K562 (cell line): ENCODE results near the gene DIRAS3. TPM values are rescaled to one million over a fixed set of nuclear protein-coding genes. Genes with fewer than 3 reads are reported as not detected.

Experiments used
- ATAC-seq: fragments of 200-7000 bp; cut with Tn5 transposase; 3 replicates; pipeline ENCODE4 v1.9.1; 2020; ENCODE audit warnings: moderate library complexity
- BruUV-seq: library from RNA; stranded (reverse); fragments of 400-500 nt; replicated peaks from 2 replicates; lab custom pipeline; 2021; lab: Mats Ljungman, UMichigan
- CTCF ChIA-PET: fragments of 300-600 bp; formaldehyde crosslinking; extraction: SDS; loops from one replicate; lab custom pipeline; 2021; ENCODE audit warnings: low intra/inter-chr PET ratio; lab: Yijun Ruan, JAX
- POLR2A ChIA-PET: fragments of 300-600, 350-650 bp; sonication (Branson Sonifier 250); formaldehyde crosslinking; extraction: SDS; loops from one replicate; lab custom pipeline; 2021; ENCODE audit warnings: antibody characterized with exemption, inconsistent platforms; lab: Yijun Ruan, JAX
- DNase-seq, 4 experiments: peaks; one replicate each; pipeline versions ENCODE4 v3.0.0 to v3.0.0-alpha.2; 2011 to 2018; ENCODE audit warnings: low spot score in 3 of 4, mixed read lengths in 3 of 4; ENCODE audit errors: extremely low read depth in 1 of 4
- FAIRE-seq: peaks from 2 replicates; lab custom pipeline; 2011; peaks lifted over from hg19 to GRCh38; lab: Jason Lieb, UNC
- H2AFZ ChIP-seq: 2 replicates; pipeline ENCODE4 v1.6.0; 2011; ENCODE audit warnings: low read depth, low read length, control low read depth, inconsistent platforms
- H3K27ac ChIP-seq: fragments of 200-600 bp; 3 replicates; pipeline ENCODE4 v1.8.0; 2011; ENCODE audit warnings: low read depth, mild to moderate bottlenecking, control low read depth, inconsistent platforms, low read length, moderate library complexity, mixed read lengths; ENCODE audit errors: extremely low read depth
- H3K27me3 ChIP-seq, 2 experiments: fragments of 300-600 bp in 1 of 2; 2 replicates in 1 of 2; 3 replicates in 1 of 2; pipeline versions ENCODE4 v1.6.0 to v1.8.0; 2011; ENCODE audit warnings: inconsistent platforms in 2 of 2, low read length in 2 of 2, mild to moderate bottlenecking in 1 of 2, mixed read lengths in 1 of 2, moderate library complexity in 1 of 2; ENCODE audit not compliant: control insufficient read depth in 2 of 2, insufficient read depth in 2 of 2
- H3K36me3 ChIP-seq: fragments of 300-600 bp; 3 replicates; pipeline ENCODE4 v1.8.0; 2011; ENCODE audit warnings: mild to moderate bottlenecking, low read length, inconsistent platforms; ENCODE audit not compliant: control insufficient read depth, insufficient read depth
- H3K4me1 ChIP-seq, 2 experiments: fragments of 200-600 bp in 1 of 2; replicated peaks in 1 of 2; 2 replicates in 1 of 2; 3 replicates in 1 of 2; pipeline versions ENCODE4 v1.5.1 to v1.8.0; 2011; ENCODE audit warnings: inconsistent platforms in 2 of 2, low read length in 2 of 2, mild to moderate bottlenecking in 1 of 2, mixed read lengths in 1 of 2, moderate library complexity in 1 of 2; ENCODE audit not compliant: control insufficient read depth in 2 of 2, insufficient read depth in 2 of 2
- H3K4me2 ChIP-seq: 2 replicates; pipeline ENCODE4 v1.6.1; 2011; ENCODE audit warnings: low read length, control low read depth, inconsistent platforms, mixed read lengths; ENCODE audit not compliant: insufficient read depth
- H3K4me3 ChIP-seq: fragments of 200-600 bp; sonication (generic), shearing (Covaris generic); 2 replicates; pipeline ENCODE4 v1.5.1; 2016; ENCODE audit warnings: control low read depth, inconsistent platforms
- H3K79me2 ChIP-seq: fragments of 200-600 bp; 3 replicates; pipeline ENCODE4 v1.8.0; 2011; ENCODE audit warnings: low read length, inconsistent platforms; ENCODE audit not compliant: control insufficient read depth, insufficient read depth
- H3K9ac ChIP-seq, 2 experiments: 2 replicates each; pipeline versions ENCODE4 v1.6.0 to v1.6.1; 2011; ENCODE audit warnings: low read depth in 2 of 2, low read length in 2 of 2, control low read depth in 1 of 2, inconsistent platforms in 1 of 2, mild to moderate bottlenecking in 1 of 2, mixed read lengths in 1 of 2; ENCODE audit not compliant: insufficient read depth in 1 of 2
- H3K9me1 ChIP-seq: one replicate; pipeline ENCODE4 v1.6.0; 2011; ENCODE audit warnings: inconsistent platforms, mild to moderate bottlenecking, low read length, moderate library complexity; ENCODE audit not compliant: control insufficient read depth, insufficient read depth
- H3K9me3 ChIP-seq: replicated peaks from 2 replicates; pipeline ENCODE4 v1.5.1; 2011; ENCODE audit warnings: low read depth, low read length, inconsistent platforms; ENCODE audit not compliant: control insufficient read depth, insufficient read depth
- H4K20me1 ChIP-seq: replicated peaks from 2 replicates; pipeline ENCODE4 v1.6.1; 2011; ENCODE audit warnings: low read length, inconsistent platforms, mixed read lengths; ENCODE audit not compliant: control insufficient read depth, insufficient read depth
- CHD7 ChIP-seq: fragments of 200-600 bp; sonication (generic); IDR thresholded peaks from one replicate; pipeline ENCODE4 v1.6.1; 2012; ENCODE audit warnings: mild to moderate bottlenecking, low read depth, low read length, inconsistent platforms
- E2F8 ChIP-seq: fragments of 450-650 bp; IDR thresholded peaks from 2 replicates; pipeline ENCODE4 v1.7.1; 2018; ENCODE audit warnings: mild to moderate bottlenecking, low read depth; ENCODE audit not compliant: partially characterized antibody
- LARP7 ChIP-seq: fragments of 450-650 bp; IDR thresholded peaks from 2 replicates; pipeline ENCODE4 v1.6.1; 2016
- RAD51 ChIP-seq: fragments of 450-650 bp; IDR thresholded peaks from 2 replicates; pipeline ENCODE4 v1.7.1; 2016; ENCODE audit warnings: low read depth, mild to moderate bottlenecking, borderline replicate concordance
- SIN3A ChIP-seq, 2 experiments: fragments of 150-350 bp in 1 of 2; IDR thresholded peaks; 2 replicates each; pipeline ENCODE4 v1.6.1; 2011 to 2016; ENCODE audit warnings: borderline replicate concordance in 2 of 2, low read depth in 2 of 2, low read length in 2 of 2, mild to moderate bottlenecking in 2 of 2, moderate library complexity in 2 of 2; ENCODE audit not compliant: control insufficient read depth in 1 of 2
- ZBTB7A ChIP-seq: IDR thresholded peaks from 2 replicates; pipeline ENCODE4 v1.6.1; 2011; ENCODE audit warnings: low read depth, mild to moderate bottlenecking, low read length, moderate library complexity, borderline replicate concordance; ENCODE audit not compliant: control insufficient read depth
- ZNF212 ChIP-seq: fragments of 450-650 bp; formaldehyde crosslinking; IDR thresholded peaks from 2 replicates; pipeline ENCODE4 v1.4.0; 2020; ENCODE audit warnings: mild to moderate bottlenecking
- WGBS: fragments of 100-300 bp; shearing (Covaris generic); methylation state at CpG from one replicate; pipeline ENCODE4 v1.1.6; 2016; ENCODE audit warnings: low coverage, mixed read lengths; ENCODE audit not compliant: insufficient coverage; ENCODE audit errors: missing lambda C conversion rate; 5-methylcytosine and 5-hydroxymethylcytosine counted together
- in situ Hi-C: fragments of 300-500 bp; cut with MboI; formaldehyde crosslinking; loops from 4 replicates; pipeline ENCODE4 v1.15.0; 2018; ENCODE audit warnings: inconsistent platforms, mixed read lengths
- intact Hi-C: fragments of 100-400 bp; cut with micrococcal nuclease; formaldehyde crosslinking; loops from 2 replicates; pipeline ENCODE4 v1.14.2; 2022
- polyA plus RNA-seq, 8 experiments: library from polyadenylated mRNA; depleted of rRNA in 4 of 8; stranded (reverse) in 5 of 8; unstranded in 3 of 8; fragments of >200 nt; fragmentation: Nextera tagmentation in 2 of 8; fragmentation: Illumina TruSeq in 1 of 8; extraction: Ambion mirVana in 2 of 8; extraction: Trizol in 1 of 8; gene quantifications; 2 replicates each; pipeline versions ENCODE4 v1.2.1 to v1.2.3, GENCODE V29; 2011 to 2014; ENCODE audit warnings: inconsistent platforms in 1 of 8, missing spikeins in 1 of 8
- total RNA-seq, 7 experiments: library from RNA; depleted of rRNA in 6 of 7; stranded (reverse); fragments of >200 nt in 6 of 7; fragmentation: Illumina TruSeq in 2 of 7; extraction: Trizol in 2 of 7; gene quantifications; 2 replicates each; pipeline versions ENCODE4 v1.2.1 to v1.2.3, GENCODE V29; 2011 to 2021; ENCODE audit warnings: low replicate concordance in 1 of 7

DIRAS3 gene
- total and polyA plus RNA-seq, 9 of the 15 experiments (the other 6 are each of a cell fraction or from before 2014, with no cell fraction given), result 7.9 to 96.1 (median 41.7) TPM

- Histone ChIP-seq H3K9ac (no peak overlapping the region), H3K4me1 (no peaks in the 10 kb centered on the region), H3K36me3 (no peaks in the 10 kb centered on the region), H3K4me3 (no peak overlapping the region), H3K27me3 (no peaks in the 10 kb centered on the region), H3K9me1 (no peaks in the 10 kb centered on the region), H3K27ac (no peak overlapping the region), H3K79me2 (no peaks in the 10 kb centered on the region), H3K9me3 (no peaks in the 10 kb centered on the region), H4K20me1 (no peaks in the 10 kb centered on the region), H3K4me2 (no peak overlapping the region), H2AFZ (no peak overlapping the region)
- DNase-seq, result no peak
- in situ Hi-C loops (no loop called here), intact Hi-C loops (no loop called here)
- no peak for ATAC-seq
- no TSS peak for BruUV-seq
- ChIA-PET CTCF (interaction anchor here (0.6 kb wide), 1 partner anchor 26 kb away, joined by 3 read pairs; no protein-coding TSS in a partner anchor), POLR2A (interaction anchor here (1.5 kb wide), 1 partner anchor 26 kb away, joined by 5 read pairs; no protein-coding TSS in a partner anchor)
- WGBS, result 0% methylated on average over 2 of the region's 2 CpGs
- no peak for FAIRE-seq
- TF ChIP-seq ZBTB7A (no peak), CHD7 (no peak), LARP7 (no peak), ZNF212 (CRISPR knock-in tag) (no peak), SIN3A (IDR thresholded peaks at IDR 0.05; ENCODE audit: borderline replicate concordance in 2 of 2, control insufficient read depth in 1 of 2, low read depth in 2 of 2, low read length in 2 of 2) (no peak), RAD51 (no peak), E2F8 (no peak)
These were observed 28.2 kb upstream of the DIRAS3 start for GRCh38 chr1:68078647-68079046.
